SKM-1 (cell line): ENCODE measurements around the gene MFAP1.
"Not testable (repeated sequence)": the region's sequence is repeated elsewhere in the genome, so short reads cannot be mapped to it uniquely, and the experiment has no call there.

ENCODE experiments used
- DNase-seq: peaks from one replicate; lab custom pipeline; 2025; ENCODE audit not compliant: unreplicated experiment; lab: John Stamatoyannopoulos, UW

Gene MFAP1

DNA sequence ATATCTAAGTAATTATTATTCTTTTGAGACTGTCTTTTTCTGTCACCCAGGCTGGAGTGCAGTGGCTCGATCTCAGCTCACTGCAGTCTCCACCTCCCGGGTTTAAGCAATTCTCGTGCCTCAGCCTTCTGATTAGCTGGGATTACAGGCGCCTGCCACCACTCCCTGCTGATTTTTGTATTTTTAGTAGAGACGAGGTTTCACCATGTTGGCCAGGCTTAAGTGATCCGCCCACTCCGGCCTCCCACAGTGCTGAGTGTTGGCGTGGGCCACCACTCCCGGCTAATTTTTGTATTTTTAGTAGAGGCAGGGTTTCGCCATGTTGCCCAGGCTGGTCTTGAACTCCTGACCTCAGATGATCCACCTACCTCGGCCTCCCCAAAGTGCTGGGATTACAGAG is 815 bp upstream of the MFAP1 start:
- DNase-seq = not testable (repeated sequence)

DNA sequence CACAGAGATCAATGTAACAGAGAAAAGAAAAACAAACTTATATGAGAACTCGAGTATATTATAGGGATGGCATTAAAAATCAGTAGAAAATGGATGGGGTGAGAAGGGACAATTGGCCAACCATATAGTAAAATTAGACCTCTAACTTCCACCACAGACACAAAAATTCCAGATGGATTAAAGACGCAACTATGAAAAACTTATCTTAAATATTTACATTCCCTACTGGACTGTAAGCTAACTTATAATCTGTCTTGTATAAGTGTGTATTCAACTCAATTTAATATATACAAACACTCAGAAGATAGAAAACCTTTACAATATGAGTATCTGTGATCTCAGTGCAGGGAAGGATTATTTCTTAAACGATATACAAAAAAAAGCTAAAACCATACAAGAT is 3.0 kb downstream of the MFAP1 start:
- DNase-seq = no peak

DNA sequence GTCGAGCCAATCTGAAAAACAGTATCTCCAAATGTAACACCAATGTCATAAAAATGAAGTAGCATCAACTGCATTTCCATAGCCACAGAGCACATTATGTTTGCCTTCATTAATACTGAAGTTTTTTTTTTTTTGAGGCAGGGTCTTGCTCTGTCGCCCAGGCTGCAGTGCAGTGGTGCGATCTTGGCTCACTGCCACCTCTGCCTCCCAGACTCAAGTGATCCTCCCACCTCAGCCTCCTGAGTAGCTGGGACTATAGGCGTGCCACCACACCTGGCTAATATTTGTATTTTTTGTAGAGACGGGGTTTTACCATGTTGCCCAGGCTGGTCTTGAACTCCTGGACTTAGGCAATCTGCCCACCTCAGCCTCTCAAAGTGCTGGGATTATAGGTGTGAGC is 9.4 kb downstream of the MFAP1 start:
- not testable (repeated sequence) for DNase-seq

DNA sequence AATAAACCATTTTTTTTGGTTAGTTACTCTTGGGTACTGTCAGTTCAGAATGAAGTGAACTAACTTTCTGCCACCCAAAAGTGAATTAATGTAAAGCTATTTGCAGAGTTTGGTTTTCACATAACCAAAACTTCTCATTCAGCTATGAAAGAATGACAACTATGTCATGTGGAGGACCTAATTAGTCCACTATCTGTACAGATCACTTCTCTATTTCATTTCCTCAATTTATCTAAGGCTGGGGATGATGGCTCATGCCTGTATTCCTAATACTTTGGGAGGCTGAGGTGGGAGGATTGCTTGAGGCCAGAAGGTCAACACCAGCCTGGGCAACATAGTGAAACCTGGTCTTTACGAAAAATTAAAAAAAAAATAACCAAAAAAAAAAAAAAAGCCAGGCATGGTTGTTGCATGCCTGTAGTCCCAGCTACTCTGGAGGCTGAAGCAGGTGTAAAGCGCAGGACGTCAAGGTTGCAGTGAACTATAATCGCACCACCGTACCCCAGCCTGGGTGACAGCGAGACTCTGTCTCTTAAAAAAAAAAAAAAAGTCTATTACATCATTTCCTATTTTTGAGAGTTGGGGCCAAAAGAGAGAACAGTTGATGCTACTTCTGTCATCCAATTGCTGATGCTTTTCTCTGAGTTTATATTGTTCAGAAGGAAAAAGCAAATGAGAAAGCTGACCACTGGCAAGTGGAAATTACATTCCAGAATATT is 15.4 kb downstream of the MFAP1 start:
- no peak for DNase-seq

DNA sequence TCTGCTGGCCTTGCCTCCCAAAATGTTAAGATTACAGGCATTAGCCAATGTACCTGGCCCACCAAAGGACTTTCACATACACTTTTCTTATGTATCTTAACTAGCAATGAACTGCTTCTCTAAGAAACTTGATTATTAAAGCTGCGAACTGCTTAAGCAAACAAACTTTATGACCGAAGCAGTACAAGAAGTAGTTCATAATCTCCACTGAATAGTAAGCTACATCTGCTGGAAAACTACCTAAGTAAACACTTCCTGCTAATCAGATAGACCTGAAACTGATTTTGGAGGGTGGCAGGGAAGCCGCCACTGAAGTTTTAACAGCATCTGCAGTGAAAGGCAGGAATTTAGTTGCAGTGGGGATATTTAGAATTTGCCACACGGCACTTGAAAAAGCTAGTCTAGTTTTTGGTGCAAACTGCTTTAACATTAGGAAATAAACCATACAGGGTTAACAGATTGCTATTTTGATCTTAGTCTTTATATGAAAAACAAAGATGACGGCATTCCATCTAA is 16.0 kb downstream of the MFAP1 start:
- DNase-seq = no peak

GRCh38 chr15:43802676-43803075 is 21.8 kb downstream of the MFAP1 start:
- DNase-seq = not testable (repeated sequence)

DNA sequence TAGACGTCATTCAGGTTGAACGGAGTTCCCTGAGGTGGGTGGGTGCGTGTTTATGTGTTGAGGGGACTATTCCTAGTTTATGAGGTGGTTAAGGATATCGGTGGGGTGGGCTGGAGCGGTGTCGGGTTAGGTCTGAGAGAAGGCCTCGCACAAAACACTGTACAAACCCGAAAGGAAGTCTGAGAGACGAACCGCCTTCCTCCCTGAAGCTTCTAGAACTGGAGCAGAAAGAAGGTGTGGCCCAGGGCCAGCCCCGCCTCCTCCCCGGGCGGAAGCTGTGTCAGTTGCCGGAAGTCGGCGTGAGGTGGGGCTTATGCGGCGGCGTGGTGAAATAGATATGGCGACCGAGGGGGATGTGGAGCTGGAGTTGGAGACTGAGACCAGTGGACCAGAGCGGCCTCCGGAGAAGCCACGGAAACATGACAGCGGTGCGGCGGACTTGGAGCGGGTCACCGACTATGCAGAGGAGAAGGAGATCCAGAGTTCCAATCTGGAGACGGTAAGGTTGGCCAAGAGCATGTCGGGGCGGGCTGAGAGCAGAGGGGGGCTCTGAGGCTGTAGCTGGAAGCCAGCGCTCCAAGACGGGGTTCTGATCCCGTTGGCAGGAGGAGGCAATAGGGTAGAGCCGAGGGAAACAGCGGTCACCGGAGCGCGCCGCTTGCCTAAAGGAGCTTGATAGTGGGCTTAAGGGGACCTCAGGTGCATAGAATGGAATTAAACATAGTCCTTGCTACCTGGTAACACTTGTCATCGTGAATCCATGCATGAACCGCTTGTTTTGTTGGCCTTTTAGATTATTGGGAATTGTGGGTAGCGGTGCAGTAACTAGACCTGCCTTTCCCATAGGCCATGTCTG is 24.0 kb downstream of the MFAP1 start, which contains the start of gene HYPK:
Gene HYPK, plus strand, starts transcription at position 314 of the 856 bp plus-strand sequence. Its CDS starts 24 bp downstream, at position 338.
- DNase-seq = peak; percentile 71

DNA sequence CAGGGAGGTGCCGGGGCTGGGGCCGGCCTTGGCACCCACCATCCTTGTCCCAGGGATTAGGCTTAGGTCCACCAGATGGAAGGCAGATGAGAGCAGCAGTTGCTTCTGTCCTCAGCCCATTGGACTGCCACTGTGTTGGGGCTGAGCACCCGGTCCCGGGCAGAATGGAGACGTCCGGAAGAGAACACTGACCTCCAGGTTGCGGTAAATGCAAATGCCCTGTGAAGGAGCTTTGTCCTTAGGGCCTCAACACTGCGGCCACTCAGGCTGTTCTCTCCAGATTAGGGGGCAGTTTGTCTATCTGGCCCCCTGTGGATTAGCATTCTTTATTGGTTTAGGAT is 24.6 kb downstream of the MFAP1 start, which contains the start of gene SERINC4:
Gene SERINC4, minus strand, starts transcription at position 276 of the 341 bp plus-strand sequence. Its CDS starts 234 bp downstream, at position 42.
- DNase-seq = no peak

DNA sequence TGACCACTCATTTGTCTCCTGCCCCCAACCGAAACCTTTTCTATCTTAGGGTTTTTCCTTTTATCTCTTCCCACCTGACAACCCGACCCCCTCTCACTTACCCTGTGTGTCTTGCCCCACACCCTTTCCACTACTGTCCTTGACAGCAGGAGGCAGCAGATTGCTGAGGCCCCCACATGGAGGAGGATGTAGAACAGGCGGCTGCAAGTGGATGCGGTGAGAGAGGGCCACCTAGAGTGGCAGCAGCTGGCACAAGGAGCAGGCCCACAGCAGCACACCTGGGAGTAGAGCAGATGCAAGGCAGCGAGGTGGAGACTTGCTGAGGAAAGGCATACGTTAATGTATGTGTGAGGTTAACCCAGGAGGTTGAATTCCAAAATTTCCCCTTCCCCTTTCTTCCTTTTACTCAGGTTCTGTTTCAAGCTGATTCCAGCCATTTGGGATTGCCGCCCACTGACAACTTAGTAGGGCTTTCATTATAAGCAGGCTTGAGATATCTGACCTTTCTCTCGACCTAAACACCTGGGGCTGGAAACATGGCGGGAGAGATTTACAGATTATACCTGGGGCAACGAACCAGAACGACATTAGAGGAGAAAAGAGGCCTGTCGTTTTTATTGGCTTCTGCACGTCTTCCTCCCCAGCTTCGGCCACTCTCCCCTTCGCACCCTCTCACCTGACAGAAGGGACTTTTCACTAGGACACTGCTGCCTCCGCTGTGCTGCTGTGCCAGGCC is 25.1 kb downstream of the MFAP1 start:
- no peak for DNase-seq

DNA sequence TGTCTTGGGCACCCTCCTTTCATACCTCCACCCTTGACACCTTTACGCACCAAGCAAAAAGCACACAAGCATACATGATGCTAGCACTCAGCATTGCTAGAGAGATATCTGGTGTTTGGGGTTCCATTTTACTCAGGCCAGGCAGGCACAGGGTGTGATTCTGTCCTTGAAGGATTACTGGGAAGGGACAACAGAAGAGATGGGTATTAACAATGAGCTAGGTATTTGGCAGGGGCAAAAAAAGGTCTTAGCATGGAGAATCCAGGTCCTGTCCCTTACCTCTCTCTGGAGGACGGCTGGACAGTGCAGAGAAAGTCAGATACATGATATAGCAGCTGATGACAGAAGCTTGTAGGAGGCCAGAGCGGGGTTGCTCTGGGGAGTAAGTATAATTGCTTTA is 27.9 kb downstream of the MFAP1 start:
- no peak for DNase-seq

DNA sequence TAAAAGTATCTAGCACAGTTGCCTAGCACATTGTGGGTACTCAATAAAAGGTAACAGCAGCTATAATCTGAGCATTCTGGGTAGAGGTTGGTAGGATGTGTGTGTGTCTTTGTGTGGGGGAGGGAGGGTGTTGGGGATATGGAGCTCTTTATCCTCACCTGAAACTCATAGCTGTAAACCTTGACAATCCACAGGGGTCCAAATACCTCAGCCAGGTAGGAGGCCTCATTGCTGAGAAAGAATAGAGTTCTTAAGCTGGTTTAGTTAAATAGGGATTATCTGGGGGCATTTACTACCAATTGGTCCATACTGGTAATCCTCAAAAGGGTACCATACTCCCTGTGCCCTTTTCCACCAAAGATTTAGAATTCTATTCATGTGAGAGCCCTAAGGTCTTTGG is 28.5 kb downstream of the MFAP1 start:
- DNase-seq = no peak

DNA sequence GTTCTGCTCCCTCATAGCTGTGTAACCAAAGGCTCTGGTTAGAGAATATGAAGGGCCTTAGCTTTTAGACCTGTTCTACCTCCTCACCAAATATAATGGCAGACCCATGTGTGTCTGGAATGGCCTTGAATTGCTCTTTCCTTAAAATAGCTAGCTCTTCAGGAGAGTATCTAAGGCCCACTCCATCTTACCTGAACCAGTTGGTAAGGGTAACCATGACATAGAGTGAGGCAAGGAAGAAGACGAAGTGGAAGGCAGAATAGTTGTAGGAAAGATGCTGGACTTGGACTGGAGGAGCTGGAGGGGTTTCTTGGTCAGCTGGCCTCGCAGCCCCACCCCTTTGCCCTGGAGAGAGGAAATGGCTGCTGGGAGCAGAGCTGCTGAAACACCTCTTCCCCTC is 29.3 kb downstream of the MFAP1 start:
- DNase-seq = no peak

DNA sequence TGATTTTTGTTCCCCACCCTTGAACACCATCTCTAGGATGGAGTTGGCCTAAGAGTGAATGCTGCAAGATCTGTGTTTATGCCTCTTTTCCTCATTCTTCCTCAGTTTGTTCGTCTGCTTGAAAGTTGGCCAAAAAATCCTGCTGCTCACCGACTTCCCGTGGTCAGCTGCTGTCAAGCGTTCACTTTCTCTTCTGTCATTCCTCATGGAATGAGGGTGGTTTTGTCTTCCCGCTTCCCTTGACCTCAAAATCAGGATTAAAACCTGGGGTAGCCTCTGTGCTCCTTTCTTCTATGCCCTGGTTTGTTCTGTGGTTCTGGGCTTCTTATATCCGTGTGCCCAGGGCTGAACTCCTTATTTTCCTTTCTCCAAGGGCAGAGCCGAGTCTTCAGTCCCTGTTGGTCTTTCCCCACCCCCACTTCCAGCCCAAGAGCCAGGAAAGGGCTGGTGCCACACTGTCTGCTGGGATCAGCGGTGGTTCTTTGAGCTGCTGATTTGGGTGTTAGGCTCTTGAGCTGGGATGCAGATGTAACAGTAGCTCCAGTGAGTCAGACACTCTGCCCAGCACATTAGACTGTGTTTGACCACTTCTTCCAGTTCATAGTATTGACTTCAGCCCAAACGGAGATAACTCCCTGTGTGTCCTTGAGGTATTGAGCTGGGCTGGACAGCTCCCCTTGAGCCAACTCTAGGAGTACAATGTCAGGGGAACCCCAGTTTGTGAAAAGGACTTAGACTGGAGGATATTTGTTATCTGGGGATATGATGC is 30.0 kb downstream of the MFAP1 start:
- no peak for DNase-seq

DNA sequence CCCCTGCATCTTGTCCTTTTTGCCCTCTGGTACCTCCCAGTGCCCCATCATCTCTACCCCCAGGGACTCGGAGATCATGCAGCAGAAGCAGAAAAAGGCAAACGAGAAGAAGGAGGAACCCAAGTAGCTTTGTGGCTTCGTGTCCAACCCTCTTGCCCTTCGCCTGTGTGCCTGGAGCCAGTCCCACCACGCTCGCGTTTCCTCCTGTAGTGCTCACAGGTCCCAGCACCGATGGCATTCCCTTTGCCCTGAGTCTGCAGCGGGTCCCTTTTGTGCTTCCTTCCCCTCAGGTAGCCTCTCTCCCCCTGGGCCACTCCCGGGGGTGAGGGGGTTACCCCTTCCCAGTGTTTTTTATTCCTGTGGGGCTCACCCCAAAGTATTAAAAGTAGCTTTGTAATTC is 30.8 kb downstream of the MFAP1 start:
- no peak for DNase-seq

DNA sequence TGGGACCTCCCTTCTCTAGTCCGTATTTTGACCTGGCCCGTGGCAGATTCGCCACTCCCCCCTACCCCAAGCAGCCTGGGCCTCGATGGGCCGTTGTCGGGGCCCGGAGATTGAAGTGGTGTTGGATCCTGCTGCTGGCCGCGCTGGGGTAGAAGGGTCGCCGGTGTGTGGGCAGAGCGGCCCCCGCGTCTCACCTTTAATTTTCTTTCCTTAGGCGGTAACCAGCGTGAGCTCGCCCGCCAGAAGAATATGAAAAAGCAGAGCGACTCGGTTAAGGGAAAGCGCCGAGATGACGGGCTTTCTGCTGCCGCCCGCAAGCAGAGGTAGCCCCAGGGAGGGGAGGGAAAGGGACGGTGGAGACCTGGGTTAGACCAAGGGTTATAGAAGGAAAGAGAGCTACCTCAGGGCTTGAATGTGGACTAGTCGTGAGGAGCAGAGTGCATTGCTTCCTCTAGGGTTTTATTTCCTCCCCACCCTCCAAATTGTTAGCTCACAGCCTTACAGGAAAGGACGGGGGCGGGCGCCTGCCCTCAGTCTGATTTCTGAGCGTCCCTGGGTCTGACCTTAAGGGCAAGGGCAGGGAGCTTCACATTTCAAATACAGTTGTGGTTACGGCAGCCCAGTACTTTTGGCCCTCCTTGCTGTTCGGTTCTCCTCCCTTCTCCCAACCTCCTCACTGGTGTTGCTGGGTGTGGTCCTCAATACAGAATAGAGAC is 31.6 kb downstream of the MFAP1 start:
- no peak for DNase-seq

GRCh38 chr15:43791993-43792760 is 32.3 kb downstream of the MFAP1 start, which contains the start of gene SERF2:
Gene SERF2, plus strand, starts transcription at chr15:43792320. Its CDS starts 57 bp downstream, at chr15:43792377.
- DNase-seq = peak; percentile 93

DNA sequence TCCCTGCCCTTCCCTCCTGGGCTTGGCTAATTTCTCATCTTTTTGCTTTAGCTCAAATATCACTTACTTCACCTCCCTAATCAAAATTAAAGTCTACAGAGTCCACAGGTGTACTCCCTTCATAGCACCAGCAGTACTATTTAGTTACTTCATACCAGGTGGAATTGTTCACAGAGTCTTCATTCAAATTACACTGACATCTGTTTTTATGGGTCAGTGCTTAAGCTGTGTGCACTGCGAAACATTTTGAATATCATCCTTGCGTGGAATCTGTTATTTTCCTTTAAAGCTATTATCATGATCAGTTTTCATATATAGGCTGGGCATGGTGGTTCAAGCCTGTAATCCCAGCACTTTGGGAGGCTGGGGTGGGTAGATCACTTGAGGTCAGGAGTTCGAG is 35.1 kb downstream of the MFAP1 start:
- DNase-seq = no peak

DNA sequence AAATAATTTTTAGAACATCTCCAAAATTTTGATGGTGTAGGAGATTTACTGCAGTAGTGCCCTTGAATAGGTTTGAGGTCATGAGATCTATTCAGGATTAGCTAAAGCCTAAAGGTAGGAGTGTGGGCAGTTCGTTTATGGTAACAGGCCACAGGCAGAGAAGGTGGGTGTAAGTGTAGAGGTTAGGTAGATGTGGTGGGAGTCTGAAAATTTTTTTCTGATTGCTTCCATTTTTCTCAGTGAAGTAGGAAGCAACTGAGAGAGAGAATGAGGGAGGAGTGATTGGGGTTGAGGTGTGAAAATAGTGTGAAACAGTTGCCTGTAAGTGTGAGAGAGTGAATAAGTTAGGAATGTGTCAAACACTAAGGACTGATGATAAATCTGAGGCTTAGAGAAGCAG is 45.5 kb downstream of the MFAP1 start:
- no peak for DNase-seq

DNA sequence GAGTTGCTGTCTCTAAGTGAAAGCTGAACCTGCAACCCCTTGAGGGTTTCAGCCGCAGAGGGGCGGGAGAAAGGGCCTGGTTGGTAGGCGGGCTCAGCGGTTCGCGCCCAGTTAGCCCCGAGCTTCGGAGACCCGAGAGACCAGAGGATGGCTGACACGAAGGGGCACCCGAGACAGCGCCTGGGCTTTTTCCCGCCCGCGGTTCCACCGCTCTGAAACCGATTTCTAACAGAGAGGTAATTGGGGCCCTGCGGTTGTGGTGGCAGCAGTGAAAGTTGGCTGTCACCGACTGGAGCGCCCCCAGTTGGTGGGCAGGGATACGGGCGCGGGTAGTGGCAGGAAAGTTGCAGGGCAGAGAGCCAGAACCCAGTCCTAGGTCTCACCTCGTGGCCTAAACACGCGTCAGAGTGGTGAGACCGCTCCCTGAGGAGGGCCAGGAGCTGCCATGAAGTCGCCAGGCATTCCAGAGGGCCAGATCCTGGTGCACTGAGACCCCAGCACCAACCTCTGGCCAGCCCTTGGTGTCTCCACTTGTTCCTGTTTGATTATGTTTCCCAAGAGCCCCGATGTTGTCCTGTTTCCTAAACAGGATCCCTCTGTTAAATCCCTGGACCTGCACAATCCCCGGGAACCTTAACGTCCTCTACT is 47.1 kb downstream of the MFAP1 start:
- DNase-seq = peak; percentile 69
